GM19193 (cell line): ENCODE data around the gene RNF224.

Source experiments
- POLR2A ChIP-seq: IDR thresholded peaks from 4 replicates; pipeline ENCODE4 v1.6.1; 2011; ENCODE audit not compliant: insufficient read depth, insufficient read length; ENCODE audit errors: extremely low read depth

RNF224 gene

GRCh38 chr9:137199411-137200121, 27.7 kb upstream of the RNF224 start:
- no peak for TF ChIP-seq POLR2A

DNA sequence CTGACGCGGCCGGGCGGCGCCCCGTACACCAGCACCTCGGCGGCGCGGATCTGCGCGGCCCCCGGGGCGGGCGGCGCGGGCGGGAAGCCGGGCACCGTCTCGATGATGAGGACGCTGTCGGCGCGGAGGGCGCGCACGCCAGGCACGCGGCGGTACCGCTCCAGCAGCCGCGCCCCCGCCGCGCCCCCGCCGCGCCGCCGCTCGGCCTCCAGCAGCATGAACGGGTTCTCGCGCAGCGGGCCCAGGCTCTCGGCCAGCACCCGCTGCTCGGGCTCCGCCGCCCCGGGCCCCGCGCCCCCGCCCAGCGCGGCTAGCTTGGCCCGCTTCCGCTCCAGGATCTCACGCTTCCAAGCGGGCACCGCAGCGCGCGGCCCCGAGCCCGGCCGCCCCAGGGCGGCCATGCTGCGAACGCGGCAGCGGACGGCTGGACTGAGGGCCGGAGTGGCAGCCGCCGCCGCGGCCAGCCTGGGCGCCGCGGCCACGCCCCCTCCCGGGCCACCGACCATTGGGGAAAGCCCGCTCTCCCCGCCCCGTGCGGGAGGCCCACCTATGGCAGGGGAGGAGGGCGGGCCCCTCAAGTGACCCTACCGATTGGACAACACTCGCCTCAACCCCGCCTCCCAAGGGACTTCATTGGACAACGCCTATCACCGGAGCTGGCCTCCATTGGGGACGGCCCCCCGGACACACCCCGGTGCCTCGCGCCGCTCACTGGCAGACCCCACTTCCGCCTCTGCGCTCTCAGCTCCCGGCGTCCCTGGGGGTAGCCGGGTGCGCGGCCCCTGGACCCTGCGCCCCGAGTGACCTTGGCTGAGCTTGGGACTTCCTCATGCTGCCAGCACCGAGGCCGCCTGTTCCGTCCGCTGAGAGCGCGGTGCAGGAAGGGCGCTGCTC, 26.7 kb upstream of the RNF224 start, which contains the start of gene TPRN:
TSS of gene TPRN (minus strand) at position 431 of the 894 bp plus-strand sequence. CDS start at position 401, 30 bp downstream.
- peak; percentile 93 for TF ChIP-seq POLR2A

DNA sequence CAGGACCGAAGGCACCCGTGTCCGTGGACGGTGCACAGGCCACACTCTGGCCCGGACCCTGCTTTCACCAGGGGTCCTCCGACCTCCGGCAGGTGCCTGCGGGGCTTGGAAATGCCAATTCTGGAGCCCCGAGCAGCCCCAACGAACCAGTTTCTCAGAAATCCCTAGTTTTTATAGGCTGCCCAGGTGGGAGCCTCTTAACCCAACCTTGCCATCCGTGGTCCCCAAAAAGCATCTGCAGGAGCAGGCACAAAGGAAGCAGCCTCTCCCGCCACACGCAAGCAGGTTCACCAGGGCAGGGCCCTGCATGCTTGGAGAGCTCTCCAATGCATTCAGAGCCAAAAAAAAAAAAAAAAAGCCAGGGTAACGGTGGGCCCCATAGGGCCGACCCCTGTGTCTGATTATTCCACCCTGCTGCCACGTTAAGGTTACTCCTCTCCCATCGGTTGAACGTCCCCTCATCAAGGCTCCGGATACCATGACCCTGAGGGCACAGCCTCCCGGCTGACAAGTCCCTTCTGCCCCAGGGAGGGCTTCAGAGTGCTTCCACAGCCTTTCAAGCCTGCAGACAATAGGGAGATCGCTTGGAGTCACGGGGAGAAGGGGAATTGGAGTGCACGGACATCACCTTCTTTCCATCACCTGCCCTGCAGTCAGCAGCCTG, 26.0 kb upstream of the RNF224 start:
- no peak for TF ChIP-seq POLR2A

DNA sequence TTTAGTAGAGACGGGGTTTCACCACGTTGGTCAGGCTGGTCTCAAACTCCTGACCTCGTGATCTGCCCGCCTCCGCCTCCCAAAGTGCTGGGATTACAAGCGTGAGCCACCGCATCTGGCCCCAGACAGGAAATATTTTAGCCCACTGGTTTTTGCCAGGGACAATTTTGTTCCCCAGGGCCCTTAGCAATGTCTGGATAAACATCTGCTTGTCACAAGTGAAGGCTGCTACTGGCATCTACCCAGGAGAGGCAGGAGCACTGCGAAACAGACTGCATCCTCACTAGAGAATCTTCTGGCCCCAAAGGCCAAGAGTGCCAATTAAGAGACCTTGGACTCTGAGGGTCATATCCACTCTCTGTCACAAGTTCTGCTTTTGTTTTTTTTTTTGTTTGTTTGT, 24.3 kb upstream of the RNF224 start:
- no peak for TF ChIP-seq POLR2A

DNA sequence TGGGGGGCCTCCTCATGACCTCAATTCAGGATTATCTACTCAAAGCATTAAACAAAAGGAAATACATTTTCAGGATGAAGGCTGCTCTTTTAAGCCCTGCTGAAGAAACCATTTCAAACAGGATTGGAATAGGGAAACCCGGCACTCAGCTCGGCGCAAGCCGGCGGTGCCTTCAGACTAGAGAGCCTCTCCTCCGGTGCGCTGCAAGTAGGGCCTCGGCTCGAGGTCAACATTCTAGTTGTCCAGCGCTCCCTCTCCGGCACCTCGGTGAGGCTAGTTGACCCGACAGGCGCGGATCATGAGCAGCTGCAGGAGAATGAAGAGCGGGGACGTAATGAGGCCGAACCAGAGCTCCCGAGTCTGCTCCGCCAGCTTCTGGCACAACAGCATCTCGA, 22.6 kb upstream of the RNF224 start:
- no peak for TF ChIP-seq POLR2A

DNA sequence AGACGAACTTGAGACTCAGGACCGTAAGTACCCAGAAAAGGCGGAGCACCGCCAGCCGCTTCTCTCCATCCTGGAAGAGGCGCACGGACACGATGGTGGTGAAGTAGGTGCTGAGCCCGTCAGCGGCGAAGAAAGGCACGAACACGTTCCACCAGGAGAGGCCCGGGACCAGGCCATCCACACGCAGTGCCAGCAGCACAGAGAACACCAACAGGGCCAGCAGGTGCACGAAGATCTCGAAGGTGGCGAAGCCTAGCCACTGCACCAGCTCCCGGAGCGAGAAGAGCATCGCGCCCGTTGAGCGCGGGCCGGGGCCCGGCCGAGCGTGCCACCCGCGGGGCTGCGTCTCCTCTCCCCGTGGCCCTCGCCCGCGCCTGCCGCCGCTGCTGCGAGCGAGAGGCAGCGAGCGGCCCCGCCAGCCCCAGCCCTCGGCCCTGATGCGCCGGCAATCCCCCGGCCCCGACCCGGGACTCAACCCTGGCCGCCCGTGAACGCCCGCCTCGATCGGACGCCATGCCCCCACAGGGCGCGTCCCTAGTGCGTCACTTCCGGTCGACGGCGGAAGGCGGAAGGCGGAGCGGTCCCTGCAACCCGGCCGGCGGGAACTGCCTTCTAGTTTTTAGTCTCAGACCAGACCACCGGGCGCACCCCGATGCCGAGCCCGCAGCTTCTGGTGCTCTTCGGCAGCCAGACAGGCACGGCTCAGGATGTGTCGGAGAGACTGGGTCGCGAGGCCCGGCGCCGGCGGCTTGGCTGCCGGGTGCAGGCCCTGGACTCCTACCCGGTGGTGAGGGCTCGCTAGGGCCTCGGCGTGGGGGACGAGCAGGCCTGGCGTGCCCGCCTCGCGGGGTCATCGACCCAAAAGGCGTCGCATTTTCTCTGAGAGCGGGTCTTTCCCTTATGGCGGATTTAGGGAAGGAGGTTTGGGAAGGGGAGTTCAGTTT, 21.9 kb upstream of the RNF224 start, which contains the start of the genes NDOR1 and TMEM203:
TSS of gene NDOR1 (plus strand) at position 575 of the 944 bp plus-strand sequence. CDS start at position 653, 78 bp downstream.
TSS of gene TMEM203 (minus strand) at position 523 of the 944 bp plus-strand sequence. CDS start at position 289, 234 bp downstream.
- peak; percentile 93 for TF ChIP-seq POLR2A

- TF ChIP-seq POLR2A: no peak
Observed at GRCh38 chr9:137206602-137207001, 20.7 kb upstream of the RNF224 start.

DNA sequence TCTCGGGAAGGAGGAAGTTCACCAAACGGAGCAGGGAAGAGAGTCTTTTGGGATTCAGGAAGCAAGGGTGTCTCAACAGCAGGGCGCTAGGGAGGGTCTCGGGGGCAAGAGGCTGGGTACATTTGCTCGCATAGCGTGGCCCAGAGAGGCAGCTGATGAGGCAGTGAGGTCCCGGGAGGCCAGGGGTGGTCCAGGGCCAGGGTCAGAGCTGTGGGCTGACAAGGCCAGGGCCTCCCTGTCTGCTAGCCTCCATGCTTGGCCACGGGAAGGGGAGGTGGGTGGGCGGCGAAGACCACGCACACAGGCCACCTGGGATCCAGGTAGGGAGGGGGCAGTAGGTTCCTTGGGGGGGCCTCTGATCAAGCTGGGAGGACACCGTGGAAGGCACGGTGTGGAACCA, 15.8 kb upstream of the RNF224 start:
- TF ChIP-seq POLR2A: no peak

DNA sequence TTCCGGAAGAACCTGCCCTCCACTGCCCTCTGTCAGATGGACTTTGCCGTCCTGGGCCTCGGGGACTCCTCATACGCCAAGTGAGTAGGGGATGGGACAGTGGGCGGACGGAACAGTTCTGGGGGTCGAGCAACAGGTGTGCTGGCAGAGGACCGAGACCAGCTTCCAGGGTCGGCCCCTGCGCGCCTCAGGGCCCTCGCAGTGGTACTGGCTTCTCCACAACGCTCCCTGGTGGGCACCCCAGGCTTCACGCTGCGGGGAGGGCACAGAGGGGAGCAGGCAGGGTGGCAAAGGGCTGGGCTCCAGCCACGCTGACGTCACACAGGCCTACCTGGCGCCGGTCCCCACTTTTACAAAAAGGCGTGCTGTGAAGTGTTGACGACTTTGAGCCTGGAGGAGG, 14.8 kb upstream of the RNF224 start:
- TF ChIP-seq POLR2A: no peak

- no peak for TF ChIP-seq POLR2A
Observed at GRCh38 chr9:137213160-137214060, 13.9 kb upstream of the RNF224 start.

GRCh38 chr9:137214620-137215019, 12.7 kb upstream of the RNF224 start:
- no peak for TF ChIP-seq POLR2A

DNA sequence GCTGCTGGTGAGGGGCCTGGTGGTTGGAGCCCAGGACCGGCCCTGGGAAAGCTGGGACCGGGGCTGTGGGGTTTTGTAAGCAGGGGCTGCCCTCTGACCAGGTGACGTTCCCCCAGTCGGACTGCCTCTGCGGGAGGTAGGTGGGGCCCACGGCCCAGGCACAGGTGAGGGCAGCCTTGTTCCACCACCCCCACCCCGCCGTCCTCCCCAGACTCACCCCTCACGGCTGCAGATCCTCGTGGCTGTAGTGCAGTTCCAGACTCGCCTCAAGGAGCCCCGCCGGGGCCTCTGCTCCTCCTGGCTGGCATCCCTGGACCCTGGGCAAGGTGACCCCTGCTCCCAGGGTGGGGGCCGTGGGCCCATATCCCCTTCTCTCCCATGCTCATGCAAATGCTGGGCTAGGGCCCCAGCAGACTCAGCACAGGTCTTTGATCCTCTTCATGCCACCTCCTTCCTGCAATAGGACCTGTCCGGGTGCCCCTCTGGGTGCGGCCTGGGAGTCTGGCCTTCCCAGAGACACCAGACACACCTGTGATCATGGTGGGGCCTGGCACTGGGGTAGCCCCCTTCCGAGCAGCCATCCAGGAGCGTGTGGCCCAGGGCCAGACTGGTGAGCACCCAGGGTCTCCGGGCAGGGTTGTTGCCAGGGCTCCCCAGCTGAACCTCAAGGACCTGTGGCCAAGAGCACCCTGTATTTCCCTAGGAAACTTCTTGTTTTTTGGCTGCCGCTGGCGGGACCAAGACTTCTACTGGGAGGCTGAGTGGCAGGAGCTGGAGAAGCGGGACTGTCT, 11.9 kb upstream of the RNF224 start:
- no peak for TF ChIP-seq POLR2A
